GM21360 (cell line): ENCODE results near the gene TMEM184A.

Source experiments
- ATAC-seq: cut with Tn5 transposase; IDR thresholded peaks from one replicate; pipeline ENCODE4 v1.9.1; 2021; ENCODE audit warnings: mild to moderate bottlenecking, moderate library complexity; ENCODE audit not compliant: unreplicated experiment

TMEM184A gene

DNA sequence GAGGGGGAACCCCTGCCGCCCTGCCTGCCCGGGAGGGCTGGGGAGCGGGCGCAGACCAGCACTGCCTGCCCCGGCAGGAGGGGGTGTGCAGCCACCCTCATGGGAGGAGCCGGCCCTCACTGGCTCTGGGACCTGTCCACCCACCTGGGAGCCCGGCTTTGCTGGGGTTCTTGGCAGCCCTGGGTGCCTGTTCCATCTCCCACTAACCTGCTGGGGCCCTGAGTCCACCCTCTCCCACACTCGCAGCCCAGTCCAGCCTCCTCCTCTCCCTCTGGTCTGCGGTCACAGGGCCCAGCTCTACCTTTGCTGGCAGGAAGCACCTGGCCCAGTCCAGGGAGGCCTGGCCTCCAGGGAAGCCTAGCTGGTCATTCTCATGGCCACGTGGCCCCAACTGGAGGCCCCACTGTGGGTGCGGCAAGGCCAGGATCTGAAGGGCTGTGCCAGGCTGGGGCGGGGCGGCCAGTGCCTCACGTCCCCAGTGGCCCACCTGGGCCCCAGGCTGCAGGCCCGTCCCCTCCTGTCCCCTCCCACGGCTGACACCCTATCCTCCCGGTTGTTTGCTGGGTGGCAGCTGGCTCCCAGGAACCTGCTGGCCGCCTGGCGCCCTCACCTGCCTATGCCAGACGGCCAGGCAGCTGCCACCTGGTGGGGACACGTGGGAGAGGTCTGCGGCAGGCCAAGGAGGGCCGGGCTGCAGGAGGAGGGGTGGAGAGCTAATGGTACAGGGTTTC, at the start of gene TMEM184A:
TSS of gene TMEM184A (minus strand) at position 393 of the 731 bp plus-strand sequence. CDS start 721 bp downstream, outside the sequence.
- ATAC-seq: no peak

DNA sequence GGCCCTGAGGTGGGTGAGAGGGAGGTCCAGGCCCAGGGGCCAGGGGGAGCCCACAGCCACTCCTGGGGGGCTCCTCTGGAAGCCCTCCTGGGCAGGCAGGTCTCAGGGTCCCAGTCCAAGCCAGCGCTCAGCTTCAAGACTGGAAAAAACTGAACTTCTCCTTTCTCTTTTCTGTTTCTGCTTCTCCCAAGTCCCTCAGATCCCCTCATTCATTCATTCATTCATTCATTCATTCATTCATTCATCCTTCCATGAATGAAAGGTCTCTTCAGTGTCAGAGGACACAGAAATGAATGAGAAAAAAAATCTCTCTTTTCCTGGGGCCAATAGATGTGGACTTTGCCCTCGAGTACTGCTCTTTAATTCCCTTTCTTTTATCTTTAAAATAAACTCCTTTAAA, 48.4 kb upstream of the TMEM184A start:
- ATAC-seq: no peak

DNA sequence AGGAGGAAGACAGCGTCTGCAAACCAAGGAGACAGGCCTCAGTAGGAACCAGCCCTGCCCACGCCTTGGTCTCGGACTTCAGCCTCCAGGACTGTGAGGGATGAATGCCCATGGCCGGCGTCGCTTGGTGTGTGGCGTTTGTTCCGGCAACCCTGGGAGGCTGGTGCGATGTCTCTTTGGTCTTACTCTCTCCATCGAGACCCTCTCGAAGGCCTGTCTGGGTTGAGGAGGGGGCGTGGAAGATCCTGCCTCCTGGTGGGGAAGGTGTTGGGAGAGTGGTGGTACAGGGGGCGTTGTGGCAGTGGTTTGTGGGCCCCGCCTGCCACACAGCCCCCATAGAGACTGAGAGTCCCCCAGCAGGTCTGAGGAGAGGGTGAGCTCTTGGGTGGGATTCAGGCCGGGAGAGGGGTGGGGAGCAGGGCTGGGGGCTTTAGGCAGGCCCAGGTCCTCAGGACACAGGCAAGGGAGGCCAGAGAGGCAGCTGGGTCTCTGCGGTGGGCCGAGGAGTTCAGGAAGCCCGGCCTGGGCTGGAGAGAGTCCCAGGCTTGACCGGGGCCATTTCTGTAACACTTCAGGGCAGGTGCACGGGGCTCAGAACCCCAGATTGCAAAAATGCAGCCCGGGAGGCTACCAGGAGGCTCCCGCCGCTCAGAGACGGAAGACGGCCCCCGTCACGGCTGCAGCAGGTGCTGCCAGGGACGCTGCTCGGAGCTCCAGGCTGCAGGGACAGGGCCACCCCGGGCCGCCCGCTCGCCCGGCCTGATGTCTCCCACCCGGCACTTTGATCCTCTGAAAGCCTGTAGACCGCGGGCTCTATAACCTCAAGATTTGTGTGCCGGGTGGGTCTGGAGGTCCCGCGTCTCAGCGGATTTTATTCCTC, 47.6 kb upstream of the TMEM184A start:
- no peak for ATAC-seq

- ATAC-seq: no peak
Observed at GRCh38 chr7:1602386-1602785, 46.4 kb upstream of the TMEM184A start.

DNA sequence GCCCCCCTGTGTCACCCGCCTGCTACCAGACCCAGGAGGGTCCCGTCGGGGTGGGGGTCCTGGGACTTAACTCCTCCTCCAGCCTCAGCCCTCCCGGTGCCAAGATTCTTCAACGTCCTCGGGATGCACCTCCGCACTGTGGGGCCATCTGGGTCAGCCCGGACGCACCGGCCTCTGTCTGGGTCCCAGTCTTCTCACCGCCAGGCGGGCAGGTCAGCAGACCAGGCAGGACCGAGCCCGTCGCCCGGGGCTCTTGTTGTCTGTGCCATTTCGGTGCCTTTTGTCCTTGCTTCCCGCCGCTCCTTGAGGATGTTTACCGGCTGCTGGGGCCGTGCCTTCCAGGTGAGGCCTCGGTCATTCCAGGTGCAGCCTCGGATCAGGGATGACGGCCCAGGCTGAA, 46.0 kb upstream of the TMEM184A start:
- ATAC-seq: no peak

- no peak for ATAC-seq
Observed at GRCh38 chr7:1599640-1600395, 43.8 kb upstream of the TMEM184A start.

- no peak for ATAC-seq
Observed at GRCh38 chr7:1598961-1599639, 43.1 kb upstream of the TMEM184A start.

DNA sequence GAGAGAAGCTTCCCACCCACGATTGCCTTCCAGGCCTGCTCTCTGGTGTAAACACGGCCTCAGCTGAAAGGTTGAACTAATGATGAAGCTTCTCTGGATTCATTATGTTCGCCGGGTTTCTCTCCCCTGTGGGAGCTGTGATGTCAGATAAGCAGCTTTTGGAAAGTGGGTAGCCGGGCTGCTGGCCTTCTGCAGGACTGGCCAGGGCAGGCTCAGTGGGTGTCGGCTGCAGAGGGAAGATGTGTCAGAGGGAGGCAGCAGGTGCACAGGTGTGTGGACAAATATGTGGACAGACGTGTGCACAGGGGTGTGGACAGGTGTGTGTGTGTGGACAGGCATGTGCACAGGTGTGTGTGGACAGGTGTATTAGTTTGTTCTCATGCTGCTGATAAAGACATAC, 42.3 kb upstream of the TMEM184A start:
- ATAC-seq: no peak

- no peak for ATAC-seq
Observed at GRCh38 chr7:1597791-1598190, 41.8 kb upstream of the TMEM184A start.

DNA sequence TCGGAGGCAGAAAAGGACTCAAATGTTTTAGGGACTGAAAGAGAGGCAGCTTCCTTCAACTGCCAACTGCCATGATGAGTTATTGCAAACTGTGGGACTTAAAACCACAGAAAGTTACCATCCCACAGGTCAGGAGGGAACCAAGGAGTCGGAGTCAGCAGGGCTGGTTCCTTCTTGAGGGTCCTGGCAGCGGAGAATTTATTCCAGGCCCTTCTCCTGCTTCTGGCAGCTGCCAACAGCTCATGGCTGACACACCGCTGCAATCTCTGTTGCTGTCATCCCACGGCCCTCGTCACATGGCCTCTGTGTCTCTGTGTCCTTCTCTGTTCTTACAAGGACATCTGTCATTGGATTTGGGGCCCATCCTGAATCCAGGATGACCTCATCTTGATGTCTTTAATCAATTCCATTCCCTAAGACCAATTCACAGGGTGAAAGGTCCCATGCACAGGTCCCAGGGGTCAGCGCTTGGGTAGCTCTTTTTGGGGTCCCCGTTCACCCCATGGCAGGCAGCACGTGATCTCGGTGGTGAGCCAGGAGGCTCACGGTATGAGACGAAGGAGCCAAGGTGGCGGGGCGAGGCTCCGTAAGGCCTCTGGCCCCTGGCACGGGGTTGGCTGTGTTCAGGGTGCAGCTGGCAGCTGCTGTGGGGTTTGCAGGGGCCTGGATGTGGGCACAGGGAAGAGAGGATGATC, 41.2 kb upstream of the TMEM184A start:
- ATAC-seq: no peak

DNA sequence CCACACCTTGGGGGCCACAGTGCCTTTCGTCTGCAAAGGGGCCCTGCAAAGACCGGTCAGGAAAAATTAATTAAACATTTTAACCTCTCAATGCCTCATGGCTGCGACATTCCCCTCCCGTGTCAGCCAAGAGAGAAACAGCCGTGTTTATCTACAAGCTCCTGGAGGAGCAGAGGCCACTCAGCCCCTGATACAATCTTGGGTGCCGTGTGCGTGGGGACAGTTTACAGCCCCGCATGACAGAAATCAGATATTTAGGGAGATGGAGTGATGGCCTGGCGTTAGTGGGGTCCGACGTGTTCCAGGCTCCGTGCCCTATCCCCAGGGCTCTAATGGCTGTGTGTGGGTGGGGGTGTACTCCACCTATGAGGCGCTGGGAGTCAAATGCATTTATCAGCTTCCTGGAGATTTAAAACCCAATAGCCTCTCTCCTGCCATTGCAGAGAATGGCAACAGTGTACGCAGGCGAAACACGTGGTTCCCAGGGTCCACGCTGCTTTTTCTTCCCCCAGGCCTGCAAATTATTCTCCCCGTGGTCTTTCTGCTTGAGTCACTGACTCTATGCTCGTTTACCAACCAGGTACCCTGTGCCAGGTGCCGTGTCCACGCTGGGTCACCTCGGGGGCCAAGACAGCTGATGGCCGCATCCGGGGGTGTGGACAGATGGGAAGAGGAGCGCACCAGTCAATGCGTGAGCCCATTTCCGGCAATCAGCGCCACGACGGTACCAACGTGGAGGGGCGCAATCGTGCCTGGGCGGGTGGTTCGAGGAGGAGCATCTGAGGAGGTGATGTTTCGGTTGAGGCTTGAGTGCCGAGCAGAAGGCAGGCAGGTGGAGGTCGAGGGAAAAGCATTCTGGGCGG, 40.4 kb upstream of the TMEM184A start:
- ATAC-seq: no peak

DNA sequence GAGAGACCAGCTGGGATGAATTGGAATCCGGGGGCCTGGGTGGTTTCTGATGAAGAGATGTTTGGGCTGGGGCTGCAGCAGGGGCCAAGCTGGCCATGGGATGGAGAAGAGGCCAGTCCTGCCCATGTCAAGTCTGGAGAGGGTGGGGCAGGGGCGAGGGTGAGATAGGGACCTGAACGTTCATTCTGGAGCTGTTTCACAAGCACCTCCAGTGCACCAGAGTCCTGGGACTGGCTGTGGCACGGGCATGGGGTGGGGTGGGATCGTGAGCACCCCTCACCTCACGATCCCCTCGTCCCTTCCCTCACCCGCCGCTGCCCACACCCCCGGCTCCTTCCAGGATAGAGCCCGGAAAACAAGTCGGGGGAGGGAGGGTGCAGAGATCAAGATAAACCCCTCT, 39.6 kb upstream of the TMEM184A start:
- ATAC-seq: no peak

DNA sequence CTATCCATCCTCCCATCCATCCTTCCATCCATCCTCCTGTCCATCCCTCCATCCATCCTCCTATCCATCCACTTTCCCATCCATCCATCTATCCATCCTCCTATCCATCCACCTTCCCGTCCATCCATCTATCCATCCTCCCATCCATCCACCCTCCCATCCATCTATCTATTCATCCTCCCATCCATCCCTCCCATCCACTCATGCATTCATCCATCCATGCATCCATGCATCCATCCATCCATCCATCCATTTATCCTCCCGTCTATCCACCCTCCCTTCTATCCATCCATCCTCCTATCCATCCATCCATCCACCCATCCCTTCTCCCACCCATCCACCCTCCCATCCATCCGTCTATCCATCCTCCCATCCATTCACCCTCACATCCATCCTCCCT, 39.0 kb upstream of the TMEM184A start:
- ATAC-seq: no peak

DNA sequence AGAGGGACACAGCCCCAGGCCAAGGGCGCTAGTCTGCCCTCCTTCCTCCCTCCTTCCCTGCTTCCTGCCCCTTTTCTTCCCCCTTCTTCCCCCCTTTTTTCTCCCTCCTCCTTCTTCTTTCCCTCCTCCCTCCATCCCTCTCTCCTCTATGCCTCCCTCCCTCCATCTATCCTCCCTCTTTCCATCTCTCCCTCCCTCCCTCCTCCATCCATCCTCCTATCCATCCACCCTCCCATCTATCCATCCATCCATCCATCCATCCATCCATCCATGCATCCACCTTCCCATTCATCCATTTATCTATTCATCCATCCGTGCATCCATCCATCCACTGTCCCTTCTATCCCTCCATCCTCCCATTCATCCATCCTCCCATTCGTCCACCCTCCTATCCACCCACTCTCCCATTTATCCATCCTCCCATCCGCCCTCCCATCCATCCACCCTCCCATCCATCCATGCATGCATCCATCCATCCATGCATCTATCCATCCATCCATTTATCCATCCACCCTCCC, 38.0 kb upstream of the TMEM184A start:
- no peak for ATAC-seq

GRCh38 chr7:1593091-1593866, 37.3 kb upstream of the TMEM184A start:
- no peak for ATAC-seq

DNA sequence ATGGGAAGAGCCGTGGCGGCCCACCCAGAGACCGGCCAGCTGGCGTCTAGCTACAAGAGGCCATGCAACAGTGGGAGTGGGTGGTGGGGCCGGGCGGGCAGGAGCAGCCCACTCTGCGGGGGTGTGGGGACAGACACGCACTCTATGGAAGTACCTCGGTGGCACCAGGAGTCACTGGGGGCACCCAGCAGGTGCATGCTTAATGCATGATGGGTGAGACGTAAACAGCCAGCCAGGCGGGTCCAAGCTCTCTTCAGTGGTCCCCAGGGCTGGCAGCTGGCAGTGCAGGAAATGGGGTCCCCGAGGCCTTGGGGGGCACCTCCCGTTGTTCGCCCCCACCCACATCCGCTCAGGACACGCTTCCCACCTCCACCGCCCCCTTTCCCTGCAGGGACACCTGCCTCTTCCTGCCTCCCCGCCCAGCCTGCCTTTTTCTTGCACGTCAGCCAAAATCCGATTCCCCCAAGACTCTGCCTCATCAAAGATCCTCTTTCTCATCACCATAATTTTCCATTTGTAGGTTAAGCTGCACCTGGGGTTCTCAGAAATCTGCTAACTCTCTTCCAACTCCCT, 36.4 kb upstream of the TMEM184A start:
- ATAC-seq: no peak

DNA sequence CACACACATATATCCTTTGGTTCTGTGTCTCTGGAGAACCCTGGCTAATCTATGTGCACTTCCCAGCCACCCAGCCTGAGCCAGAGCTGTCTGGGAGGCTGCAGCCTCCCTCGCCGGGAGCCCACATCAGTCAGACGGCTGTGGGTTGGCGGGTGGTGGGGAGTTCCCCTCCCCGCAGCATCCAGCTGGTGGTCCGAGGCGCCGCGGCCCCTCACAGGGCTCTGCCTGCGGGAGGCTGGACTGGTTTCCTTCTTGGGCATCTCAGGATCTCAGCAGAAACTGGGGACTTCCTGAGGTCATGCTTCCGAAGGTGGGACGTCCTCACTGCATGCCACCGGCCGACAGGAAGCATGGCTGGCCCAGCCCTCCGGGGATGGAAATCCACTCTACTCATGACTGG, 35.9 kb upstream of the TMEM184A start:
- no peak for ATAC-seq

- ATAC-seq: no peak
Observed at GRCh38 chr7:1591396-1591795, 35.4 kb upstream of the TMEM184A start.
